NCI-H1930 (cell line): ENCODE results near the gene ZNF77.
"Not testable (repeated sequence)": the region's sequence is repeated elsewhere in the genome, so short reads cannot be mapped to it uniquely, and the experiment has no call there.

Experiments
- DNase-seq, 2 experiments: peaks; one replicate each; lab custom pipeline; 2025; lab: John Stamatoyannopoulos, UW

ZNF77 gene

DNA sequence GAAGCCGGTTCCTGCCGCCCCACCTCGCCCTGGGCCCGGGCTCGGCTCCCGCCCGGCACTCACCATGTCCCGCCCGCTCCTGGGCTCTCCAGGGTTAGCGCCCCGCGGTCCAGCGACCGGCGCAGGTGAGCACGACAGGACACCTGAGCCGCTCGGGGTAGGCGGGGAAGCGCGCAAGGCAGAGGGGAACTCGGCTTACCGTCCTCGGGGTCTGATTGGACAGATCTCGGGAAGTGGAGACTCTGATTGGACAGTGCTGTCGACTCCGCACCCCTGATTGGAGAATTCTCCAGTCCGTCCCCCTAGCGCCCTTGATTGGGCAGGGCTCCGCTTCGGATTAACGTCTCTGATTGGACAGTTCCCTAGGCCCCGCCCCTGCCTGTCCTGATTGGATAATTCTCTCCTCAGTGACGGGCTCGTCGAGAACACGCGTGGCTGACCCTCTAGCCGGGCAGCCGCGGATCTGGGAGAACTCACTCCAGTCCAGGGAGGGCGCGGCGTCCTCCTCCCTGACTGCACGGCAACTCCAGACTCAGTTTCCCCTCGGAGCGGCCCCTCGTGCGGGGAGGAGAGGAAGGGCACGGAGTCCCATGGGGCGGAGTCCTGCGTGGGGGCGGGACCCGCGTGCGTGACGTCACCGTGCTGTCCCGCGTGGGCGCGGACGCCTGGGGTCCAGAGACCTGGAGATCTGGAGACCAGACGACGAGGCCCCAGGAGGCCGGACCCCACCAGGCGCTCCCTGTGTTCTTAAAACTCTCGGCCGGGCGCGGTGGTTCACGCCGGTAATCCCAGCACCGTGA, at the start of gene ZNF77:
Gene ZNF77 (minus strand): TSS at position 197 of the 800 bp plus-strand sequence. CDS start 131 bp downstream, at position 66.
- peak; percentile 94 to 96 for DNase-seq

- DNase-seq: no peak
Measured at GRCh38 chr19:2993579-2993978, 48.8 kb upstream of the ZNF77 start.

DNA sequence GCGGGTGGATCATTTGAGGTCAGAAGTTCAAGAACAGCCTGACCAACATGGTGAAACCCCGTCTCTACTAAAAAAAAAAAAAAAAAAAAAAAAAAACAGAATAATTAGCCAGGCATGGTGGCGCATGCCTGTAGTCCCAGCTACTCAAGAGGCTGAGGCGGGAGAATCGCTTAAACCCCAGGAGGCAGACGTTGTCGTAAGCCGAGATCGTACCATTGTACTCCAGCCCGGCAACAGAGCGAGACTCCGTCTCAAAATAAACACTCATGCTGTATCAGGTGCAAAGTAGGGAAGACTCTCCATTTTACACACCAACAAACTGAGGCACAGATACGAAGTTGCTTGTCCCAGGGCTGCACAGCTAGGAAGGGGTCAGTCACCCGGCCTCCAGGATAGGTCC, 48.2 kb upstream of the ZNF77 start:
- DNase-seq: no peak

DNA sequence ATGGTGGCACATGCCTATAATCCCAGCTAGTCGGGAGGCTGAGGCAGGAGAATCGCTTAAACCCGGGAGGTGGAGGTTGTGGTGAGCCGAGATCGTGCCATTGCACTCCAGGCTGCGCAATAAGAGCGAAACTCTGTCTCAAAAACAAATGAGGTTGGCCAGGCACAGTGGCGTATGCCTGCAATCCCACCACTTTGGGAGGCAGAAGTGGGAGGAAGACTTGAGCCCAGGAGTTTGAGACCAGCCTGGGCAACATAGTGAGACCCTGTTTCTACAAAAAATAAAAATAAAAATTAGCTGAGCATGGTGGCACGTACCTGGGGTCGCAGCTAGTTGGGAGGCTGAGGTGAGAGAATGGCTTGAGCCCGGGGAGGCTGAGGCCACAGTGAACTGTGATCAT, 47.6 kb upstream of the ZNF77 start:
- DNase-seq: not testable (repeated sequence)

GRCh38 chr19:2989236-2989946, 44.6 kb upstream of the ZNF77 start:
- DNase-seq: no peak

- DNase-seq: no peak
Measured at GRCh38 chr19:2988568-2988967, 43.8 kb upstream of the ZNF77 start.

GRCh38 chr19:2987797-2988196, 43.0 kb upstream of the ZNF77 start:
- no peak for DNase-seq

GRCh38 chr19:2986951-2987524, 42.3 kb upstream of the ZNF77 start:
- DNase-seq: no peak

DNA sequence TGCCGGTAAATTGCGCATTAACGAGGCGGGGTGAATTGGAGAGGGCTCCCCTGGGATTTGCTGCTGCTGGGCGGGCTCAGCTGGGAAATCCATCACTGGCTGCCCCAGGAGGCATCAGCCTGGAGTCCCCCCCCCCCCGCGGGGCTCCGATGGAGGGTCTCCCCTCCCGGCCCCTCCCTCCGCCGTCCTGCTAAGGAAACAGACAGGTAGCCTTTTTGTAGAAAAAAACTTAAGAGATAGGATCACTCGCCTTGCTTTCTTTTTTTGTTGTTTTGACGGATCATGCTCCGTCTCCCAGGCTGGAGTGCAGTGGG, 39.4 kb upstream of the ZNF77 start:
- DNase-seq: no peak

DNA sequence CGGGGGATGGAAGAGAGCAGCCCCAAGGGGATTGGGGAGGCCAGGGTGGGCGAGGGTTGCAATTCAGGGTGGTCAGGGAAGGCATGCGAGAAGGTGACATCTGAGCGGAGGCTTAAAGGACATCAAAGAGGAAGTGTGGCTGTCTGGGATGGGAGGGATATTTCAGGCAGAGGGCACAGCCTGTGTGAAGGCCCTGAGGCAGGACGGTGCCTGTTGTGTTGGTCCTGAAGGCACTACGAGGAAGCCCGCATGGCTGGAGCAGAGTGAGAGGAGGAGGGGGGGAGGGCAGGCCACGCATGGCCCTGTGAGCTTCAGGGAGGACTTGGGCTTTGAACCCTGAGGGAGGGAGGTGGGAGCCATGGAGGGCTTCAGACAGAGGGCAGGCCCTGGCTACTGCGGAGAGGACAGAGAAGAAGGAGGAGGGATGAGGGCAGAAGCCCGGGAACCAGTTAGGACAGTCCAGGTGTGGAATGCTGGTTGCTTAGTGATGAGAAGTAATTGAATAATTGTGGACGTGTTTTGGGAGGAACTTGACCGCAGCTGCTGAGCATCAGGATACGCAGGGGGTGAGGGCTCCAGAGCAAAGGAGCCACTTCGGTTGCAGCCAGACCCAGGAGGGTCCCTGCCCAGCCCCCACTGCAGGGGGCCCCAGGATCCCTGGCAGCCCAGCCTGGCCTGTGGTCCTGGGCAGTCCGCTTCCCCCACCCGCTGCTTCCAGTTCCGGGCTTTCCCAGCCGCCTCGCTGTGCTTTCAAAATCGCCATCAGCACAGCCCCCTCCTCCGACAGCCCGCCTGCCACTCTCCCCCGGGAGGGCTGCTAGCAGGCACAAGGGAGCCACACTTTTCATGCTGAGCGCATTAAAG, 38.8 kb upstream of the ZNF77 start:
- DNase-seq: peak in 1 of 2 experiments; percentile 35

GRCh38 chr19:2982983-2983350, 38.2 kb upstream of the ZNF77 start:
- no peak for DNase-seq

- no peak for DNase-seq
Measured at GRCh38 chr19:2982561-2982960, 37.8 kb upstream of the ZNF77 start.

DNA sequence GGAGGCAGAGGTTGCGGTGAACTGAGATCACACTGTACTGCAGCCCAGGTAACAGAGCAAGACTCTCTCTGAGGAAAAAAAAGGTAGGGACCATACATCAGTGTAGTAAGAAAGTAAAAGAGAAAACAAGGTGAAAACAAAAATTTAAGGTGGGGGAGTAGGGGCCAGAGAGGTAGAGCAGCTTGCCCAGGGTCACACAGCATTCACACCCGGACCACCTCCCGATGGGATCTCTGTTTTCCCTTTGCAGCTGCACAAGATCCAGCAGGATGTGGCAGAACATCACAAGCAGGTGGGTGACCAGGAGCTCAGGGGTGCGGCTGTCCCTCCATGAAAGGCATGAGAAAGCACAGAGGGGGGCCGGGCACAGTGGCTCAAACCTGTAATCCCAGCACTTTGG, 37.1 kb upstream of the ZNF77 start:
- no peak for DNase-seq

GRCh38 chr19:2978772-2979171, 34.0 kb upstream of the ZNF77 start:
- DNase-seq: no peak

GRCh38 chr19:2978166-2978767, 33.5 kb upstream of the ZNF77 start:
- DNase-seq: no peak

DNA sequence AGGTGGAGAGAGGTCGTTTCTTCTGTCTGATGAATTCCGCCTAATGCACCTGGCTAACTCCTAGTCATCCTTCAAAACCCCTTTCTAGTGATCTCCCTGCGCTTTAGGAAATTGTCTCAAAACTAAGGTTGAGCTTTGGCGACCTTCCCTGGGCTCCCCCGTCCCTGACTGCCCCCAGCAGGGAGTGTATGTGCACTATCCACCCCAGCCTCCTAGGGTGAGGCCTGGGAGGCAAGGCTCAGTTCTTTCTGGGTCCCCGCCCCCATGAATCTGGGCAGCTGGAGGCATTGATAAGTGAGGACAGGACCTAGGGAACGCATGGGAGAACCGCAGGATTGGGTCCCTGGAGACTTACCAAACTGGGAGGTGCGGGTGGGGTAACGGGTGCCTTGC, 33.0 kb upstream of the ZNF77 start:
- no peak for DNase-seq

GRCh38 chr19:2977001-2977745, 32.4 kb upstream of the ZNF77 start, which contains the start of gene TLE6:
Gene TLE6 (plus strand): TSS chr19:2977564. CDS start chr19:2978234, 670 bp downstream.
- DNase-seq: peak; percentile 82 to 91

GRCh38 chr19:2976609-2977000, 31.8 kb upstream of the ZNF77 start:
- DNase-seq: no peak

DNA sequence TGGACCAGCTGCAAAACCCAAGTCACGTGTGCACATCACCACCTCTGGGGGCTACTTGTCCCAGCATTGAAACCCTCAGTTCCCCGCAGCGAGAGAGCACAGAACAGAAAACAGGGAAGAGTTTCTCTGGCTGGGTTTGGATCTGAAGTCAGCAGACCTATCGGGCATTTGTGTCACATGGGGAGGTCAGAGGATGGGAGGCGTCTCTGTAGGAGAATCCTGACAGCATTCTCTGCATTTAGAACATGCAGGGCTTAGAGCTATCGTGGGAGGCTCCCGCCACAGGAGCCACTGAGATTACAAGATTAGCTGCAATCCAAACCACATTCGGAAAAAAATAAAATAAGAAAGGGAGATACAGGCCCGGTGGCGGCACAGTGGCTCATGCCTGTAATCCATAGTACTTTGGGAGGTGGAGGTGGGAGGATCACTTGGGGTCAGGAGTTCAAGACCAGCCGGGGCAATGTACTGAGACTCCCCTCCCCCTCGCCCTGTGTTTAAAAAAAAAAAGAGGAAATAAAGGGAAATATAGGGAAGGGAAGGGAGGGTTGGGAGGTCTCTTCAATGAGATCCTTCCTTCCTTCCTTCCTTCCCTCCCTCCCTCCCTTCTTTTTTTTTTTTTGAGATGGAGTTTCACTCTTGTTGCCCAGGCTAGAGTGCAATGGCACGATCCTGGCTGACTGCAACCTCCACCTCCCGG, 29.7 kb upstream of the ZNF77 start:
- no peak for DNase-seq

DNA sequence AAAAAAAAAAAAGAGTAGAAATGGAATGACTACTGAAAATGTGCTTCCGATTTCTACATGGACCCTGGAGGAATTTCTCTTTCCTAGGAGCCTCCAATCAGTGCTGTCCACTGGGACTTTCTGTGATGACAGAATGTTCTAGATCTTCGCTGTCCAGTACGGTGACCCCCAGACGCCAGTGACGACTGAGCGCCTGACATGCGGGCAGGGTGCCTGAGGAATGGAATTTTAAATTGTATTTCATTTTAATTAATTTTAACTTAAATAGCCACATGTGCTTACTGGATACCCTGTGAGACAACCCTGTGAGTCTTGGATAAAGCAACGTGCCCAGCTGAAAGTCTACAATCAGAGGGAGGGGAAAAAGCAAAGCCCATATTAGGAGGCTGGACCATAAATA, 28.5 kb upstream of the ZNF77 start:
- no peak for DNase-seq
